ENCODE data around the gene IFNE.

IFNE gene

DNA sequence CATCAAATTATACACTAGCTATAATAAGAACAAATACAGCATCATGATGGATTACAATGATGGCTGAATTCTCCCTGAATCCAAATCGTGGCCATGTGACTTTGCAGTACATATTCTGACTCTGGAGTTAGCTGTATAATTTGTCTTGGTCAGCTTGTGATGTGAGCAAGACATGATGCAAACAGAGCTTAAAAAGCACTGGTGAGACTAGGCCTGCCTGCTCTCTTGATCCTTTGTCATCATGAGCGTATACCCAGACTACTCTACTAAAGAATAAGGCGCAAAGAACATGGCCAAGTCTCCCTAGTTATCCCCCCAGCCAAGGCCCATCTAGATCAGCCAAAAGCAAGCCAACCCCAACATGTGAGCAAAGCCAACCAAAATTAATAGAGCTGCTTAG lies 34.7 kb upstream of the IFNE start:
- no peaks in the 10 kb centered on the region for H3K9me3 ChIP-seq (replicated peaks; ENCODE audit: low read length)
- H3K9ac ChIP-seq (ENCODE audit: low read depth, low read length): no peak overlapping the region
- H3K36me3 ChIP-seq (ENCODE audit: insufficient read depth, low read length): peaks cover 31% of the 10 kb centered on the region
- no peaks in the 10 kb centered on the region for H3K4me1 ChIP-seq (ENCODE audit: control insufficient read depth, insufficient read depth, low read length)
- no peak overlapping the region for H3K4me2 ChIP-seq (ENCODE audit: low read length)
- H3K27me3 ChIP-seq (ENCODE audit: control insufficient read depth, insufficient read depth, low read length): no peaks in the 10 kb centered on the region
- no peak overlapping the region for H3K4me3 ChIP-seq (ENCODE audit: low read length)

GRCh38 chr9:21513431-21513830 lies 31.3 kb upstream of the IFNE start:
- Histone ChIP-seq H3K27me3 (ENCODE audit: control insufficient read depth, insufficient read depth, low read length) (no peaks in the 10 kb centered on the region), H3K4me2 (ENCODE audit: low read length) (no peak overlapping the region), H3K9me3 (replicated peaks; ENCODE audit: low read length) (no peaks in the 10 kb centered on the region), H3K4me1 (ENCODE audit: control insufficient read depth, insufficient read depth, low read length) (peaks cover 7% of the 10 kb centered on the region), H3K4me3 (ENCODE audit: low read length) (no peak overlapping the region), H3K36me3 (ENCODE audit: insufficient read depth, low read length) (peaks cover 36% of the 10 kb centered on the region), H3K9ac (ENCODE audit: low read depth, low read length) (no peak overlapping the region)

DNA sequence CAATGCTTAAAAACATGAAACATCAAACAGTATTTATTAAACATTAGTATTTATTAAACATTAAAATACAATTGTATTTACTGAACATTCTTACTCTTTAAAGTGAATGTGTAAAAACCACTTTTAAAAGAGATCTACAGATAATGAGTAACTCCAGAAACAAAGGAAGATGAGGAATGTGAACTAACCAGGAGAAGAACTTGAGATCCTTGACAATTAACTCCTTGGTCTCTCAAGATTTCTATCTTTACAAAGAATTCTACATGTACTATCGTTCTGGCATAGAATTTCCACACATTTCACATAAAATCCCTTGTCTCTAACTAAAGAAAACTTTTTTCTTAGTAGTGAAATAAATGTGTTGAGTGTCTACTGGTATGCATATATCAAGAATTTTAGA lies 28.7 kb upstream of the IFNE start:
- Histone ChIP-seq H3K4me2 (ENCODE audit: low read length) (no peak overlapping the region), H3K9me3 (replicated peaks; ENCODE audit: low read length) (no peaks in the 10 kb centered on the region), H3K36me3 (ENCODE audit: insufficient read depth, low read length) (peaks cover 28% of the 10 kb centered on the region), H3K27me3 (ENCODE audit: control insufficient read depth, insufficient read depth, low read length) (no peaks in the 10 kb centered on the region), H3K9ac (ENCODE audit: low read depth, low read length) (no peak overlapping the region), H3K4me1 (ENCODE audit: control insufficient read depth, insufficient read depth, low read length) (peaks cover 32% of the 10 kb centered on the region), H3K4me3 (ENCODE audit: low read length) (no peak overlapping the region)

GRCh38 chr9:21507483-21507790 lies 25.3 kb upstream of the IFNE start:
- Histone ChIP-seq H3K4me1 (ENCODE audit: control insufficient read depth, insufficient read depth, low read length) (peaks cover 49% of the 10 kb centered on the region), H3K9ac (ENCODE audit: low read depth, low read length) (no peak overlapping the region), H3K4me3 (ENCODE audit: low read length) (no peak overlapping the region), H3K4me2 (ENCODE audit: low read length) (peak overlapping the region; percentile 27), H3K9me3 (replicated peaks; ENCODE audit: low read length) (no peaks in the 10 kb centered on the region), H3K27me3 (ENCODE audit: control insufficient read depth, insufficient read depth, low read length) (no peaks in the 10 kb centered on the region), H3K36me3 (ENCODE audit: insufficient read depth, low read length) (peaks cover 21% of the 10 kb centered on the region)

DNA sequence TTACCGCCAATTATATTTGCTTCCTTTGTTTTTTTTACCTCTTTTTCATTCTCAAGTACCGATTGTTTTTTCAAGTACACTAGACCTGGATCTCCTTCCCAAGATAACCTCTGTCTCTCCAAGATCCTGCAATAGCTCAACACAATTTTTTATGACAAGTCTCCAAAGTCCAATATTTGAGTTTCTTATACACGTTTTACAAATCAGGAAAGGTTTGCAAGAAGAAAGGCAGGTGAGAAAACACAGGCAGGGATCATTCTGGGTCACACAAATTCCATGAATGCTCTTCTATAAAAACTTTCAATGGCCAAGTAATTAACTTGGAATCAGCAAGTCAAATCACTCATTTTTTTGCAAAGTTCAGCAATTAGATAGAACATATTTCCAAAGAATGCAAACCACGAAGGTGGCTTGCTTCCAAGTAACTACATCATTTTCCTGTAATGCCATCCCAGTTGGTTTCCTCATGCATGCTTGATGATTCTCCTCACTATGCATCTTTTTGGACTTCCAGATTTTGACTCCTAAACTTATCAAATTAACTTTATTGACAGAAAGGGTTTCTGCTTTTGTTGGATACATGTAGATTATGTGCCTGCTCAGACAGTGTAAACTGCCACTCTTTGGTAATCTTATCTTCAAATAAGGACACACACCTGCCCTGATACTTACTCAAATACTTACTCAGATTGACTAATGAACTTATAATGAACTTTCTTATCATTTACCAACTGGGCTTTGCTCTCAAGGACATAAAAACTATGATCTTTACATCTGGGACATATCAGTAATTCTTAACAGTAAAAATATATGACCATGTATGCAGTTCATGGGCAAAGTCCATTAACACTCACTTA lies 24.7 kb upstream of the IFNE start:
- Histone ChIP-seq H3K4me1 (ENCODE audit: control insufficient read depth, insufficient read depth, low read length) (peaks cover 55% of the 10 kb centered on the region), H3K4me3 (ENCODE audit: low read length) (no peak overlapping the region), H3K9ac (ENCODE audit: low read depth, low read length) (no peak overlapping the region), H3K27me3 (ENCODE audit: control insufficient read depth, insufficient read depth, low read length) (no peaks in the 10 kb centered on the region), H3K36me3 (ENCODE audit: insufficient read depth, low read length) (peaks cover 18% of the 10 kb centered on the region), H3K9me3 (replicated peaks; ENCODE audit: low read length) (no peaks in the 10 kb centered on the region), H3K4me2 (ENCODE audit: low read length) (peak overlapping the region; percentile 27)

DNA sequence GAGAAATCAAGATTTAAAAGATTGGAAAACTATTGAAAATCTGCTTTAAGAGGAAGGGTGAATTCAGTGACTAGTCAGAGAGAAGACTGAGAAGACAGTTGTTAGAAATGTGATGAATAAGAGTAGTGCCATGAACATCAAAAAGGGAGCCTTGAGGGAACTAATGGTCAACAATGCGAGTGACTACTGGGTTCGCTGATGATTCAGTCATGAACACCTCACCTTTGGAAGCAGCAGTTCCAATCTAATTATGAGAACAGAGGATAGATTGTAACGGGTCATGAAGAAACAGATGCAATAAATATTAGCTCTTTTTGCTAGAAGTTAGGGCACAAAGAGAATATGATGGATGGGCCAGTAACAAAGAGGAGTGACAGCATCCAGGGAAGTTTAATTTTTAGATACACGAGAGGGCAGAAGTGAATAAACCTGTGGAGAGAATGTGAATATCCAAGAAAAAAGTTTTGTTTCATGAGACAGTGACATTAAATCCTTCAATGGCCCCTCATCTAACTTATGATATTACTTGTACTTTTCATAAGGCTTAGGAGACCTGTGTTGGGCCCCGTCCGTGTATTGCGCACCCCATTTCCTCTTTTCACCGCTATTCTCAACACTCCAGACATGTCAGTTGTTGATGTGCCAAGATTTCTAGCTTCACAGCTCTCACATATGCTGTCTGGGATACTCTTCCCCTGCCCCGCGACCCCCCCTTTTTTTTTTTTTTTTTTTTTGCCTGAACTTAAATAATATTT lies 23.5 kb upstream of the IFNE start:
- H3K9me3 ChIP-seq (replicated peaks; ENCODE audit: low read length): no peaks in the 10 kb centered on the region
- H3K4me2 ChIP-seq (ENCODE audit: low read length): no peak overlapping the region
- H3K36me3 ChIP-seq (ENCODE audit: insufficient read depth, low read length): peaks cover 6% of the 10 kb centered on the region
- no peaks in the 10 kb centered on the region for H3K27me3 ChIP-seq (ENCODE audit: control insufficient read depth, insufficient read depth, low read length)
- no peak overlapping the region for H3K9ac ChIP-seq (ENCODE audit: low read depth, low read length)
- H3K4me3 ChIP-seq (ENCODE audit: low read length): no peak overlapping the region
- peaks cover 57% of the 10 kb centered on the region for H3K4me1 ChIP-seq (ENCODE audit: control insufficient read depth, insufficient read depth, low read length)

DNA sequence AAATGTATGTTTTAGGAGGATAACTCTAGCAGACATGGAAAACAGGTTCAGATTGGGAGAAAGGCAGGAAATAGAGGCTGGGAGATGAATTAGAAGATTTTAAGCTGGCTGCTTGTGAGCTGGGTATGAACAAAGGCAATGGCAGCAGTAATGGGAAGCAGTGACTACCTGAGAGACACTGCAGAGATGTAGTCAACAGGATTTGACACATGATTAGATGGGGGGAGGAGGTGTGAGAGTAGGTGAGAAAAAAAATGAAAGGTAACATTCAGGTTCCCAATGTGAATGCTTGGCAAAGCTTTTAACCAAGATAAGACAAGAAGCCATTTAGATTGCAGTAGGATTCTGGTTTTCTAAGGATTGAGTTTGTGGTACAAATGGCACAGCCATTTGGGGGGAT lies 22.8 kb upstream of the IFNE start:
- Histone ChIP-seq H3K4me2 (ENCODE audit: low read length) (no peak overlapping the region), H3K9me3 (replicated peaks; ENCODE audit: low read length) (no peaks in the 10 kb centered on the region), H3K4me3 (ENCODE audit: low read length) (no peak overlapping the region), H3K36me3 (ENCODE audit: insufficient read depth, low read length) (no peaks in the 10 kb centered on the region), H3K9ac (ENCODE audit: low read depth, low read length) (no peak overlapping the region), H3K4me1 (ENCODE audit: control insufficient read depth, insufficient read depth, low read length) (peaks cover 58% of the 10 kb centered on the region), H3K27me3 (ENCODE audit: control insufficient read depth, insufficient read depth, low read length) (no peaks in the 10 kb centered on the region)

DNA sequence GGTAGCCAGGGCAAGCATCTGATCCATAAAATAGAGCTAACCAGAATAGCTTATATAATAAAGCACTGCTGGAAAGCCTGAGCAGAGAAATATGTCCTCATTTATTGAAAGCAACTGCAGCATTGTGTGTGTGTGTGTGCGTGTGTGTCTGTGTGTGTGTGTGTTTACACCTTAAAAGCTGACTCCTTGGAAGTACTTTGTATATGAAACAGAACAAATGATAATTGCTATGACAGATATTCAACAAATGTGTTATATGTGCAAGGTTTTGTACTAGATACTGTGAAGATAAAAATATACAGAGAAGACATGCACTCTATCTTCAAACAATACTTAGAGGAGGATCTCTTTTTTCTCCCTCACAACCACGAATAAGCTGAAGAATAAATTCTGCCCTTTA lies 22.0 kb upstream of the IFNE start:
- Histone ChIP-seq H3K36me3 (ENCODE audit: insufficient read depth, low read length) (no peaks in the 10 kb centered on the region), H3K4me1 (ENCODE audit: control insufficient read depth, insufficient read depth, low read length) (peaks cover 57% of the 10 kb centered on the region), H3K4me2 (ENCODE audit: low read length) (no peak overlapping the region)

GRCh38 chr9:21502586-21502985 lies 20.5 kb upstream of the IFNE start:
- Histone ChIP-seq H3K4me2 (ENCODE audit: low read length) (no peak overlapping the region), H3K36me3 (ENCODE audit: insufficient read depth, low read length) (no peaks in the 10 kb centered on the region), H3K9me3 (replicated peaks; ENCODE audit: low read length) (no peaks in the 10 kb centered on the region), H3K4me1 (ENCODE audit: control insufficient read depth, insufficient read depth, low read length) (peaks cover 43% of the 10 kb centered on the region), H3K9ac (ENCODE audit: low read depth, low read length) (no peak overlapping the region), H3K4me3 (ENCODE audit: low read length) (no peak overlapping the region), H3K27me3 (ENCODE audit: control insufficient read depth, insufficient read depth, low read length) (no peaks in the 10 kb centered on the region)

More for the DNA sequence above, 22.0 kb upstream of the IFNE start:
- H3K4me3 ChIP-seq (ENCODE audit: low read length): no peak overlapping the region
- no peaks in the 10 kb centered on the region for H3K27me3 ChIP-seq (ENCODE audit: control insufficient read depth, insufficient read depth, low read length)
- H3K9me3 ChIP-seq (replicated peaks; ENCODE audit: low read length): no peaks in the 10 kb centered on the region
- H3K9ac ChIP-seq (ENCODE audit: low read depth, low read length): no peak overlapping the region

- Histone ChIP-seq H3K4me1 (ENCODE audit: control insufficient read depth, insufficient read depth, low read length) (peaks cover 17% of the 10 kb centered on the region), H3K9me3 (replicated peaks; ENCODE audit: low read length) (no peaks in the 10 kb centered on the region), H3K36me3 (ENCODE audit: insufficient read depth, low read length) (no peaks in the 10 kb centered on the region), H3K4me2 (ENCODE audit: low read length) (no peak overlapping the region), H3K27me3 (ENCODE audit: control insufficient read depth, insufficient read depth, low read length) (no peaks in the 10 kb centered on the region), H3K9ac (ENCODE audit: low read depth, low read length) (no peak overlapping the region), H3K4me3 (ENCODE audit: low read length) (no peak overlapping the region)
Observed at GRCh38 chr9:21499912-21500311, 17.8 kb upstream of the IFNE start.

- Histone ChIP-seq H3K4me2 (ENCODE audit: low read length) (no peak overlapping the region), H3K4me1 (ENCODE audit: control insufficient read depth, insufficient read depth, low read length) (no peaks in the 10 kb centered on the region), H3K9me3 (replicated peaks; ENCODE audit: low read length) (no peaks in the 10 kb centered on the region), H3K36me3 (ENCODE audit: insufficient read depth, low read length) (no peaks in the 10 kb centered on the region), H3K9ac (ENCODE audit: low read depth, low read length) (no peak overlapping the region), H3K4me3 (ENCODE audit: low read length) (no peak overlapping the region), H3K27me3 (ENCODE audit: control insufficient read depth, insufficient read depth, low read length) (no peaks in the 10 kb centered on the region)
Observed at GRCh38 chr9:21491756-21492155, 9.6 kb upstream of the IFNE start.

Data from skeletal muscle satellite cell (primary cell).